Measurements from ENCODE around the gene FAM13A.

Gene FAM13A

GRCh38 chr4:88814043-88814617, 242.9 kb downstream of the FAM13A start:
- ChIA-PET CTCF (interaction anchor here (1.8 to 8.5 kb wide), 2 partner anchors 14 to 207 kb away, joined by 4 to 154 read pairs; no protein-coding TSS in a partner anchor), POLR2A (no interaction called here)
- TF ChIP-seq CTCF (IDR thresholded peaks at IDR 0.05; ENCODE audit: control extremely low read depth, extremely low read depth, low read depth, missing control alignments) = no peak
- DNase-seq (ENCODE audit: extremely low spot score) = no peak

GRCh38 chr4:88813013-88813412, 244.0 kb downstream of the FAM13A start:
- CTCF ChIA-PET = interaction anchor here (1.0 to 1.5 kb wide), 3 partner anchors 11 to 240 kb away, joined by 3 to 4 read pairs (median 3); no protein-coding TSS in a partner anchor
- POLR2A ChIA-PET = no interaction called here
- DNase-seq (ENCODE audit: extremely low spot score) = no peak
- TF ChIP-seq CTCF (IDR thresholded peaks at IDR 0.05; ENCODE audit: control extremely low read depth, extremely low read depth, low read depth, missing control alignments) = no peak

GRCh38 chr4:88812420-88812819, 244.6 kb downstream of the FAM13A start:
- CTCF ChIA-PET = interaction anchor here (0.6 to 1.5 kb wide), 4 partner anchors 10 to 239 kb away, joined by 3 to 4 read pairs (median 4); no protein-coding TSS in a partner anchor
- no peak for DNase-seq (ENCODE audit: extremely low spot score)
- POLR2A ChIA-PET = interaction anchor here (0.6 kb wide), 1 partner anchor 127 kb away, joined by 3 read pairs; no protein-coding TSS in a partner anchor
- no peak for TF ChIP-seq CTCF (IDR thresholded peaks at IDR 0.05; ENCODE audit: control extremely low read depth, extremely low read depth, low read depth, missing control alignments)

GRCh38 chr4:88811904-88812303, 245.1 kb downstream of the FAM13A start:
- CTCF ChIA-PET = interaction anchor here (0.6 to 1.5 kb wide), 3 partner anchors 10 to 239 kb away, joined by 3 to 4 read pairs (median 4); no protein-coding TSS in a partner anchor
- no peak for TF ChIP-seq CTCF (IDR thresholded peaks at IDR 0.05; ENCODE audit: control extremely low read depth, extremely low read depth, low read depth, missing control alignments)
- DNase-seq (ENCODE audit: extremely low spot score) = no peak
- POLR2A ChIA-PET = interaction anchor here (0.6 kb wide), 1 partner anchor 126 kb away, joined by 3 read pairs; no protein-coding TSS in a partner anchor

- ChIA-PET CTCF (interaction anchor here (0.9 to 1.6 kb wide), 3 partner anchors 8 to 213 kb away, joined by 3 to 7 read pairs (median 3); no protein-coding TSS in a partner anchor), POLR2A (no interaction called here)
- no peak for TF ChIP-seq CTCF (IDR thresholded peaks at IDR 0.05; ENCODE audit: control extremely low read depth, extremely low read depth, low read depth, missing control alignments)
- DNase-seq (ENCODE audit: extremely low spot score) = no peak
Measured at GRCh38 chr4:88810325-88810724, 246.7 kb downstream of the FAM13A start.

- DNase-seq (ENCODE audit: extremely low spot score) = no peak
- no peak for TF ChIP-seq CTCF (IDR thresholded peaks at IDR 0.05; ENCODE audit: control extremely low read depth, extremely low read depth, low read depth, missing control alignments)
- ChIA-PET CTCF (interaction anchor here (0.9 to 1.6 kb wide), 3 partner anchors 9 to 213 kb away, joined by 3 to 7 read pairs (median 3); no protein-coding TSS in a partner anchor), POLR2A (no interaction called here)
Measured at GRCh38 chr4:88809576-88810219, 247.3 kb downstream of the FAM13A start.

Data from GM10248 (cell line).